Measurements from ENCODE around the gene UBR1. TPM values are rescaled to one million over a fixed set of nuclear protein-coding genes. Genes with fewer than 3 reads are reported as not detected.

UBR1 gene
- total RNA-seq, 1 experiment from 2014 or later, result 22.3 TPM

DNA sequence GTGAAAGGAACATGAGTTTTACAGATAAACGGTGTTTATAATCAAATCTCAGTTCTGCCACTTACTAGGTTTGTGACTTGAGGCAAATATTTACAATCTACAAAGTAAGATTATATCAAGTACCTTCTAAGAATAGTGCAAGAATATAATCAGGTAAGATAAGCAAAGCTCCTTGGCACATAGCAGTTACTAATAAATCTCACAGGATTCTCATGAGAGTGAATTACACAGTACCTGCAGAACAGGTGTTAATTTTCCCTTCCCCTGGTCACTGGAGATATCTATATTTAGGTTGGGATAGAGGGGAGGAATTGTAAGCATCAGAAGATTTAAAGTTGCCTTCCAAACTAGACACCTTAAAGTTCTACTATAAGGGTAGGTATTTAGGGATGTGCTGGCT lies 53.0 kb downstream of the UBR1 start:
- DNase-seq, result no peak
- Histone ChIP-seq H3K9me3 (no peaks in the 10 kb centered on the region), H3K27me3 (replicated peaks; ENCODE audit: control insufficient read depth, insufficient read depth, low read length) (no peaks in the 10 kb centered on the region), H3K36me3 (ENCODE audit: control insufficient read depth, insufficient read depth, low read length) (no peaks in the 10 kb centered on the region), H3K4me3 (ENCODE audit: low read depth, low read length) (no peak overlapping the region), H3K4me1 (no peaks in the 10 kb centered on the region)
- intact Hi-C loops (cut with micrococcal nuclease; ENCODE audit: unreplicated experiment), result no loop called here
- Mint-ChIP-seq H3K4me3 (ENCODE audit: unreplicated experiment) (no peak overlapping the region), H3K27me3 (ENCODE audit: insufficient read depth, unreplicated experiment) (no peaks in the 10 kb centered on the region), H3K36me3 (ENCODE audit: insufficient read depth, unreplicated experiment) (peaks cover 24% of the 10 kb centered on the region), H3K4me1 (ENCODE audit: low read depth, unreplicated experiment) (no peaks in the 10 kb centered on the region), H3K9me3 (ENCODE audit: unreplicated experiment) (no peaks in the 10 kb centered on the region), H3K27ac (ENCODE audit: unreplicated experiment) (no peak overlapping the region)
- no TSS peak for BruUV-seq (replicated peaks)
- ChIA-PET CTCF (no interaction called here), POLR2A (no interaction called here)
- TF ChIP-seq, protein P1, sequence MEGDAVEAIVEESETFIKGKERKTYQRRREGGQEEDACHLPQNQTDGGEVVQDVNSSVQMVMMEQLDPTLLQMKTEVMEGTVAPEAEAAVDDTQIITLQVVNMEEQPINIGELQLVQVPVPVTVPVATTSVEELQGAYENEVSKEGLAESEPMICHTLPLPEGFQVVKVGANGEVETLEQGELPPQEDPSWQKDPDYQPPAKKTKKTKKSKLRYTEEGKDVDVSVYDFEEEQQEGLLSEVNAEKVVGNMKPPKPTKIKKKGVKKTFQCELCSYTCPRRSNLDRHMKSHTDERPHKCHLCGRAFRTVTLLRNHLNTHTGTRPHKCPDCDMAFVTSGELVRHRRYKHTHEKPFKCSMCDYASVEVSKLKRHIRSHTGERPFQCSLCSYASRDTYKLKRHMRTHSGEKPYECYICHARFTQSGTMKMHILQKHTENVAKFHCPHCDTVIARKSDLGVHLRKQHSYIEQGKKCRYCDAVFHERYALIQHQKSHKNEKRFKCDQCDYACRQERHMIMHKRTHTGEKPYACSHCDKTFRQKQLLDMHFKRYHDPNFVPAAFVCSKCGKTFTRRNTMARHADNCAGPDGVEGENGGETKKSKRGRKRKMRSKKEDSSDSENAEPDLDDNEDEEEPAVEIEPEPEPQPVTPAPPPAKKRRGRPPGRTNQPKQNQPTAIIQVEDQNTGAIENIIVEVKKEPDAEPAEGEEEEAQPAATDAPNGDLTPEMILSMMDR (IDR thresholded peaks at IDR 0.05; ENCODE audit: insufficient read depth in 1 of 2, low read depth in 1 of 2, low read length in 1 of 2, severe bottlenecking in 1 of 2, unreplicated experiment in 1 of 2), result no peak

DNA sequence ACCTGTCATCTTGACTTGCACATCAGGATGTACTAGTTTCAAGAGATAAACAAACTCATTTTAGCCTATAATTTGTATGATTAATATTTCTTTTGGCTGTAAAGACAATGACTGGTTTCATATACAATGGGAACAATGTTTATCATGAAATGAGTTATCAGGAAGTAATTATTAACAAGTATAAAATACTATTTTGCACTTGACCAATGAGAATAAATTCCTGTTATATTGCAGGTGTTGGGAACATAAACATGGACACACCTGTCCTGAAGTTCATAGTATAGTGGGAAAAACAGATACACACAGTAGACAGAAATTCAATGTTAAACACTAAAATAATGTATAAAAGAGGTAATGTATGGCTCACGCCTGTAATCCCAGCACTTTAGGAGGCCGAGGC lies 56.9 kb downstream of the UBR1 start:
- H3K9me3 ChIP-seq, result no peaks in the 10 kb centered on the region
- H3K36me3 ChIP-seq (ENCODE audit: control insufficient read depth, insufficient read depth, low read length), result no peaks in the 10 kb centered on the region
- POLR2A ChIA-PET, result no interaction called here
- DNase-seq, result no peak
- CTCF ChIA-PET, result no interaction called here
- H3K36me3 Mint-ChIP-seq (ENCODE audit: insufficient read depth, unreplicated experiment), result peaks cover 22% of the 10 kb centered on the region
- H3K27ac Mint-ChIP-seq (ENCODE audit: unreplicated experiment), result no peak overlapping the region
- no peaks in the 10 kb centered on the region for H3K9me3 Mint-ChIP-seq (ENCODE audit: unreplicated experiment)
- H3K4me3 ChIP-seq (ENCODE audit: low read depth, low read length), result no peak overlapping the region
- H3K27me3 Mint-ChIP-seq (ENCODE audit: insufficient read depth, unreplicated experiment), result no peaks in the 10 kb centered on the region
- no peaks in the 10 kb centered on the region for H3K4me1 Mint-ChIP-seq (ENCODE audit: low read depth, unreplicated experiment)
- TF ChIP-seq, protein P1 (IDR thresholded peaks at IDR 0.05; ENCODE audit: insufficient read depth in 1 of 2, low read depth in 1 of 2, low read length in 1 of 2, severe bottlenecking in 1 of 2, unreplicated experiment in 1 of 2), result no peak
- intact Hi-C loops (cut with micrococcal nuclease; ENCODE audit: unreplicated experiment), result no loop called here
- no TSS peak for BruUV-seq (replicated peaks)
- H3K4me1 ChIP-seq, result no peaks in the 10 kb centered on the region
- no peak overlapping the region for H3K4me3 Mint-ChIP-seq (ENCODE audit: unreplicated experiment)
- H3K27me3 ChIP-seq (replicated peaks; ENCODE audit: control insufficient read depth, insufficient read depth, low read length), result no peaks in the 10 kb centered on the region

DNA sequence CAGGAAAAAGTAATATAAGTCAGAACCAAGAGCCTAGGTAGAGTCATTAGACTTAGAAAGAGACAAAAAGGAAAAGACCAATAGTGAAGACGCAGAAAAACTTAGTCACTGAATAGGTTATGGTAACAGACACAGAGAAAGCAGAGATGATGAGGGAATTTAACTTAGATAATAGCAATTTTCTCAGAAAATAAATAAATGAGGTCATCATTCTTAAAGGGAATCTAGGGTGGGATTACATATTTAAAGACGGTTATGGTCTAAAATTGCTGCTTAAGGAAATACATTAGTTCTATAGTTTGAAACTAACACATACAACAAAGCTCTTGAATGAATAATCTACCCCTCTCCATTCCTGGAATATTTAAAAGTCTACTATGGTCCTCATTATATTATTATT lies 59.4 kb downstream of the UBR1 start:
- ChIA-PET CTCF (no interaction called here), POLR2A (no interaction called here)
- Mint-ChIP-seq H3K4me3 (ENCODE audit: unreplicated experiment) (no peak overlapping the region), H3K9me3 (ENCODE audit: unreplicated experiment) (no peaks in the 10 kb centered on the region), H3K4me1 (ENCODE audit: low read depth, unreplicated experiment) (no peaks in the 10 kb centered on the region), H3K27ac (ENCODE audit: unreplicated experiment) (no peak overlapping the region), H3K27me3 (ENCODE audit: insufficient read depth, unreplicated experiment) (no peaks in the 10 kb centered on the region), H3K36me3 (ENCODE audit: insufficient read depth, unreplicated experiment) (peaks cover 24% of the 10 kb centered on the region)
- H3K36me3 ChIP-seq (ENCODE audit: control insufficient read depth, insufficient read depth, low read length), result no peaks in the 10 kb centered on the region
- no peak for DNase-seq
- no peaks in the 10 kb centered on the region for H3K4me1 ChIP-seq
- no peak overlapping the region for H3K4me3 ChIP-seq (ENCODE audit: low read depth, low read length)
- no peaks in the 10 kb centered on the region for H3K9me3 ChIP-seq
- intact Hi-C loops (cut with micrococcal nuclease; ENCODE audit: unreplicated experiment), result no loop called here
- no TSS peak for BruUV-seq (replicated peaks)
- H3K27me3 ChIP-seq (replicated peaks; ENCODE audit: control insufficient read depth, insufficient read depth, low read length), result no peaks in the 10 kb centered on the region
- TF ChIP-seq, protein P1 (IDR thresholded peaks at IDR 0.05; ENCODE audit: insufficient read depth in 1 of 2, low read depth in 1 of 2, low read length in 1 of 2, severe bottlenecking in 1 of 2, unreplicated experiment in 1 of 2), result no peak
